LoVo (cell line): Measurements from ENCODE around the gene B3GNT2.
"Not testable (repeated sequence)": the region's sequence is repeated elsewhere in the genome, so short reads cannot be mapped to it uniquely, and the experiment has no call there.

Experiments used
- DNase-seq: peaks from one replicate; pipeline ENCODE4 v3.0.0-alpha.2; 2016; ENCODE audit warnings: low spot score

Gene B3GNT2

GRCh38 chr2:62238236-62238635 is 42.3 kb downstream of the B3GNT2 start:
- no peak for DNase-seq

GRCh38 chr2:62240546-62240945 is 44.6 kb downstream of the B3GNT2 start:
- no peak for DNase-seq

- no peak for DNase-seq
Measured at GRCh38 chr2:62243983-62244382, 48.1 kb downstream of the B3GNT2 start.

- DNase-seq: no peak
Measured at GRCh38 chr2:62248226-62248625, 52.3 kb downstream of the B3GNT2 start.

GRCh38 chr2:62250239-62250638 is 54.3 kb downstream of the B3GNT2 start:
- DNase-seq: no peak

- DNase-seq: no peak
Measured at GRCh38 chr2:62254424-62255266, 58.7 kb downstream of the B3GNT2 start.

GRCh38 chr2:62257466-62257865 is 61.6 kb downstream of the B3GNT2 start:
- no peak for DNase-seq

GRCh38 chr2:62263076-62263715 is 67.3 kb downstream of the B3GNT2 start:
- DNase-seq: no peak

- no peak for DNase-seq
Measured at GRCh38 chr2:62264186-62264585, 68.3 kb downstream of the B3GNT2 start.

- DNase-seq: no peak
Measured at GRCh38 chr2:62265106-62265505, 69.2 kb downstream of the B3GNT2 start.

GRCh38 chr2:62266433-62267038 is 70.6 kb downstream of the B3GNT2 start:
- no peak for DNase-seq

GRCh38 chr2:62267696-62268095 is 71.8 kb downstream of the B3GNT2 start:
- no peak for DNase-seq

GRCh38 chr2:62268681-62269188 is 72.8 kb downstream of the B3GNT2 start:
- not testable (repeated sequence) for DNase-seq

GRCh38 chr2:62270728-62271127 is 74.8 kb downstream of the B3GNT2 start:
- no peak for DNase-seq
